ENCODE results near the gene REPS2.

REPS2 gene

DNA sequence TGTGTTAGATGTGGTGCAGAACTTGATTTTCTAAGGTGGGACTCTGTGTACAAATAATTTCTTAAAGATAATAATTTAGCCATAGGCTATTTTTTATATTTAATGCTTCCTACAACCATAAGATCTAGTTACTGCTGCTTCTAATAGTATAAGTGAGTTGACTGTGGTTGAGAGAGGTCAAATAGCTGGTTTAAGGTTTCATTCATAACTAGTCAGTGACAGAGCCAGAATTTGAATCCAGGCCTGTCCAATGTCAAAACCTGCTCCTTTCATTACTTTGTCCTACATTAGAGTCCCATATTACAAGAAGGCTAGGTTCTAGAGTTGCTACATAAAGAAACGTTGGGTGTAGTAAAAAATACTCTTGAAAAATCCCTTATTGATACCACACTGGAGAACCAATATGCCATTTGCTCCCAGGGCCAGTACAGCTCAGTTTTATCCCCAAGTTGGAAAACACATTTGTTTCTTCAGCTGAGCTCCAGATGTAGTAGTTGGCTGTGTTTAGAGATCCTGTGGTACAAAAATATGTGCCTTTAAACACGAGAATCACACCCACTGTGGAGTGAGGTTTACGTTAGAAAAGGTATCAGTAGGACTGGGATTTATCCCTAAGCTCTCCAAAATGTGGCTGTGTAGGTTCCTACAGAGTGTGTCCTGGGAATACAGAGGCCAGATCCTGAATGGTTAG lies 84.3 kb downstream of the REPS2 start:
- DNase-seq (ENCODE audit: low spot score), result no peak
- Histone ChIP-seq H2BK12ac (ENCODE audit: low read length) (no peak overlapping the region), H3K79me1 (ENCODE audit: low read depth, low read length) (no peaks in the 10 kb centered on the region), H3K23ac (ENCODE audit: low read depth, low read length, poor library complexity) (no peak overlapping the region), H2BK5ac (ENCODE audit: low read length) (no peak overlapping the region), H3K27me3 (ENCODE audit: control insufficient read depth in 3 of 3, insufficient read depth in 3 of 3, low read depth in 1 of 3, low read length in 3 of 3) (peaks cover 0 to 47% (median 0%) of the 10 kb centered on the region in 3 experiments), H3K14ac (ENCODE audit: low read length) (no peak overlapping the region), H3K27ac (replicated peaks; ENCODE audit: low read length) (no peak overlapping the region), H3K4ac (ENCODE audit: low read length) (no peak overlapping the region), H3K9me3 (replicated peaks in 1 of 2; ENCODE audit: control insufficient read depth in 2 of 2, insufficient read depth in 1 of 2, low read depth in 1 of 2, low read length in 2 of 2) (no peaks in the 10 kb centered on the region), H3K4me3 (ENCODE audit: low read length in 2 of 2) (no peak overlapping the region), H2BK15ac (ENCODE audit: low read length) (no peak overlapping the region), H2AK5ac (ENCODE audit: low read depth, low read length) (no peak overlapping the region), H2BK120ac (ENCODE audit: low read depth, low read length) (no peak overlapping the region), H3K9ac (ENCODE audit: low read depth, low read length, poor library complexity) (no peak overlapping the region), H2AFZ (ENCODE audit: low read length) (no peak overlapping the region), H3K4me1 (ENCODE audit: control insufficient read depth in 2 of 2, insufficient read depth in 1 of 2, low read depth in 1 of 2, low read length in 2 of 2) (no peaks in the 10 kb centered on the region), H4K8ac (ENCODE audit: low read depth, low read length) (no peak overlapping the region), H3K36me3 (replicated peaks in 1 of 2; ENCODE audit: control insufficient read depth in 2 of 2, insufficient read depth in 2 of 2, low read length in 2 of 2) (no peaks in the 10 kb centered on the region), H3K4me2 (ENCODE audit: insufficient read depth, low read length, poor library complexity, severe bottlenecking) (no peak overlapping the region), H4K91ac (ENCODE audit: low read depth, low read length, poor library complexity) (no peak overlapping the region), H3K18ac (ENCODE audit: low read length) (no peak overlapping the region)
- WGBS, 2 donors (ENCODE audit: extremely low coverage in 2 of 2, insufficient read length in 2 of 2, insufficient replicate concordance in 1 of 2), result no CpG with 5 or more reads among the region's 3 CpGs

DNA sequence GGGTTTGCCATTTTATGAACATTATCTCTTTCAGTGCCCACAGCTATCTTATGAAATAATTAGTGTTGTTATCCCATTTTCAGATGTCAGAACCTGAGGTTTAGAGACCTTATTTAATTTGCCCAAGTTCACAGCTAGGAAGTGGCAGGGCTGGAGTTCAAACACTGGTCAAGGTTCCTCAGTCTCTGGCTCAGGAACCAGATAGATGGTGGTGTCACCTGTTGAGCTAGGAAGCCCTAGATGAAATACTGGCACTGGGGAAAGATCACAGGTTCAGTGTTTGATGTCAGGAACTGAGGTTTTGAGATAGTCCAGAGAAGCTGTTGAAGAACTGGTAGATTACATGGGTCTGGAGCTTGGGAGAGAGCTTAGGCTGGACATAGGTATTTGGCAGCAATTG lies 85.4 kb downstream of the REPS2 start:
- DNase-seq (ENCODE audit: low spot score), result no peak
- Histone ChIP-seq H3K27me3 (ENCODE audit: control insufficient read depth in 3 of 3, insufficient read depth in 3 of 3, low read depth in 1 of 3, low read length in 3 of 3) (peaks cover 0 to 49% (median 0%) of the 10 kb centered on the region in 3 experiments), H3K9me3 (replicated peaks in 1 of 2; ENCODE audit: control insufficient read depth in 2 of 2, insufficient read depth in 1 of 2, low read depth in 1 of 2, low read length in 2 of 2) (no peaks in the 10 kb centered on the region), H3K27ac (replicated peaks; ENCODE audit: low read length) (no peak overlapping the region), H4K91ac (ENCODE audit: low read depth, low read length, poor library complexity) (no peak overlapping the region), H3K18ac (ENCODE audit: low read length) (no peak overlapping the region), H3K14ac (ENCODE audit: low read length) (no peak overlapping the region), H2BK5ac (ENCODE audit: low read length) (no peak overlapping the region), H2AFZ (ENCODE audit: low read length) (no peak overlapping the region), H2BK120ac (ENCODE audit: low read depth, low read length) (no peak overlapping the region), H2BK12ac (ENCODE audit: low read length) (no peak overlapping the region), H3K4me3 (ENCODE audit: low read length in 2 of 2) (no peak overlapping the region), H2BK15ac (ENCODE audit: low read length) (no peak overlapping the region), H3K4ac (ENCODE audit: low read length) (no peak overlapping the region), H3K4me2 (ENCODE audit: insufficient read depth, low read length, poor library complexity, severe bottlenecking) (no peak overlapping the region), H3K23ac (ENCODE audit: low read depth, low read length, poor library complexity) (no peak overlapping the region), H3K4me1 (ENCODE audit: control insufficient read depth in 2 of 2, insufficient read depth in 1 of 2, low read depth in 1 of 2, low read length in 2 of 2) (no peaks in the 10 kb centered on the region), H4K8ac (ENCODE audit: low read depth, low read length) (no peak overlapping the region), H3K79me1 (ENCODE audit: low read depth, low read length) (no peaks in the 10 kb centered on the region), H3K9ac (ENCODE audit: low read depth, low read length, poor library complexity) (no peak overlapping the region), H2AK5ac (ENCODE audit: low read depth, low read length) (no peak overlapping the region), H3K36me3 (replicated peaks in 1 of 2; ENCODE audit: control insufficient read depth in 2 of 2, insufficient read depth in 2 of 2, low read length in 2 of 2) (no peaks in the 10 kb centered on the region)

GRCh38 chrX:17032351-17032750 lies 85.9 kb downstream of the REPS2 start:
- H3K14ac ChIP-seq (ENCODE audit: low read length), result no peak overlapping the region
- H3K23ac ChIP-seq (ENCODE audit: low read depth, low read length, poor library complexity), result no peak overlapping the region
- H3K4me2 ChIP-seq (ENCODE audit: insufficient read depth, low read length, poor library complexity, severe bottlenecking), result no peak overlapping the region
- no peak overlapping the region for H4K91ac ChIP-seq (ENCODE audit: low read depth, low read length, poor library complexity)
- no peak overlapping the region for H3K4me3 ChIP-seq (ENCODE audit: low read length in 2 of 2)
- no peak for DNase-seq (ENCODE audit: low spot score)
- no peaks in the 10 kb centered on the region for H3K9me3 ChIP-seq (replicated peaks in 1 of 2; ENCODE audit: control insufficient read depth in 2 of 2, insufficient read depth in 1 of 2, low read depth in 1 of 2, low read length in 2 of 2)
- no peak overlapping the region for H3K27ac ChIP-seq (replicated peaks; ENCODE audit: low read length)
- no peak overlapping the region for H2AK5ac ChIP-seq (ENCODE audit: low read depth, low read length)
- H3K27me3 ChIP-seq (ENCODE audit: control insufficient read depth in 3 of 3, insufficient read depth in 3 of 3, low read depth in 1 of 3, low read length in 3 of 3), result peaks cover 0 to 49% (median 0%) of the 10 kb centered on the region in 3 experiments
- H2AFZ ChIP-seq (ENCODE audit: low read length), result no peak overlapping the region
- no peak overlapping the region for H2BK12ac ChIP-seq (ENCODE audit: low read length)
- H2BK15ac ChIP-seq (ENCODE audit: low read length), result no peak overlapping the region
- H2BK5ac ChIP-seq (ENCODE audit: low read length), result no peak overlapping the region
- no peak overlapping the region for H2BK120ac ChIP-seq (ENCODE audit: low read depth, low read length)
- H3K18ac ChIP-seq (ENCODE audit: low read length), result no peak overlapping the region
- H3K9ac ChIP-seq (ENCODE audit: low read depth, low read length, poor library complexity), result no peak overlapping the region
- no peaks in the 10 kb centered on the region for H3K36me3 ChIP-seq (replicated peaks in 1 of 2; ENCODE audit: control insufficient read depth in 2 of 2, insufficient read depth in 2 of 2, low read length in 2 of 2)
- no peaks in the 10 kb centered on the region for H3K4me1 ChIP-seq (ENCODE audit: control insufficient read depth in 2 of 2, insufficient read depth in 1 of 2, low read depth in 1 of 2, low read length in 2 of 2)
- H3K4ac ChIP-seq (ENCODE audit: low read length), result no peak overlapping the region
- no CpG with 5 or more reads among the region's 4 CpGs for WGBS, 2 donors (ENCODE audit: extremely low coverage in 2 of 2, insufficient read length in 2 of 2, insufficient replicate concordance in 1 of 2)
- no peak overlapping the region for H4K8ac ChIP-seq (ENCODE audit: low read depth, low read length)
- H3K79me1 ChIP-seq (ENCODE audit: low read depth, low read length), result no peaks in the 10 kb centered on the region

GRCh38 chrX:17033225-17033624 lies 86.8 kb downstream of the REPS2 start:
- Histone ChIP-seq H3K27ac (replicated peaks; ENCODE audit: low read length) (no peak overlapping the region), H3K23ac (ENCODE audit: low read depth, low read length, poor library complexity) (no peak overlapping the region), H2BK15ac (ENCODE audit: low read length) (no peak overlapping the region), H3K4me1 (ENCODE audit: control insufficient read depth in 2 of 2, insufficient read depth in 1 of 2, low read depth in 1 of 2, low read length in 2 of 2) (no peaks in the 10 kb centered on the region), H4K8ac (ENCODE audit: low read depth, low read length) (no peak overlapping the region), H3K4ac (ENCODE audit: low read length) (no peak overlapping the region), H3K18ac (ENCODE audit: low read length) (no peak overlapping the region), H4K91ac (ENCODE audit: low read depth, low read length, poor library complexity) (no peak overlapping the region), H2BK120ac (ENCODE audit: low read depth, low read length) (no peak overlapping the region), H3K36me3 (replicated peaks in 1 of 2; ENCODE audit: control insufficient read depth in 2 of 2, insufficient read depth in 2 of 2, low read length in 2 of 2) (no peaks in the 10 kb centered on the region), H3K14ac (ENCODE audit: low read length) (no peak overlapping the region), H2BK12ac (ENCODE audit: low read length) (no peak overlapping the region), H2AK5ac (ENCODE audit: low read depth, low read length) (no peak overlapping the region), H3K9me3 (replicated peaks in 1 of 2; ENCODE audit: control insufficient read depth in 2 of 2, insufficient read depth in 1 of 2, low read depth in 1 of 2, low read length in 2 of 2) (no peaks in the 10 kb centered on the region), H2BK5ac (ENCODE audit: low read length) (no peak overlapping the region), H2AFZ (ENCODE audit: low read length) (no peak overlapping the region), H3K4me2 (ENCODE audit: insufficient read depth, low read length, poor library complexity, severe bottlenecking) (no peak overlapping the region), H3K79me1 (ENCODE audit: low read depth, low read length) (no peaks in the 10 kb centered on the region), H3K4me3 (ENCODE audit: low read length in 2 of 2) (no peak overlapping the region), H3K27me3 (ENCODE audit: control insufficient read depth in 3 of 3, insufficient read depth in 3 of 3, low read depth in 1 of 3, low read length in 3 of 3) (peaks cover 0 to 53% (median 0%) of the 10 kb centered on the region in 3 experiments), H3K9ac (ENCODE audit: low read depth, low read length, poor library complexity) (no peak overlapping the region)
- DNase-seq (ENCODE audit: low spot score), result no peak
